Skin epidermis (tissue), 12 donors: ENCODE results near the gene CAPN7.
A peak's percentile ranks its signal among the peaks of the same experiment; 100 is the strongest.

Source experiments
- H3K27ac ChIP-seq, 21 experiments: fragments of 200-600 bp; sonication (generic) in 11 of 21; one replicate each; pipeline ENCODE4 v1.5.0; 2020; ENCODE audit warnings: mild to moderate bottlenecking in 3 of 21, inconsistent platforms in 2 of 21, moderate library complexity in 2 of 21
- H3K4me3 ChIP-seq, 7 experiments: fragments of 200-600 bp; sonication (generic) in 2 of 7; one replicate each; pipeline ENCODE4 v1.5.0; 2020; ENCODE audit warnings: inconsistent platforms in 2 of 7, mild to moderate bottlenecking in 2 of 7, moderate library complexity in 1 of 7

The CAPN7 gene

GRCh38 chr3:15228147-15228546, 22.1 kb downstream of the CAPN7 start:
- Histone ChIP-seq H3K27ac (no peak overlapping the region), H3K4me3 (no peak overlapping the region)

GRCh38 chr3:15229262-15229661, 23.2 kb downstream of the CAPN7 start:
- H3K4me3 ChIP-seq, result no peak overlapping the region
- H3K27ac ChIP-seq, result no peak overlapping the region

GRCh38 chr3:15241341-15241740, 35.3 kb downstream of the CAPN7 start:
- no peak overlapping the region for H3K4me3 ChIP-seq
- no peak overlapping the region for H3K27ac ChIP-seq

- Histone ChIP-seq H3K4me3 (no peak overlapping the region), H3K27ac (no peak overlapping the region)
Measured at GRCh38 chr3:15243822-15244482, 37.9 kb downstream of the CAPN7 start.

- no peak overlapping the region for H3K27ac ChIP-seq
- H3K4me3 ChIP-seq, result no peak overlapping the region
Measured at GRCh38 chr3:15246186-15246585, 40.1 kb downstream of the CAPN7 start.

GRCh38 chr3:15253023-15253697, 47.1 kb downstream of the CAPN7 start:
- no peak overlapping the region for H3K27ac ChIP-seq

GRCh38 chr3:15255215-15255614, 49.2 kb downstream of the CAPN7 start:
- H3K27ac ChIP-seq, result peak overlapping the region in 2 of 21 experiments; percentile 20 to 36
- no peak overlapping the region for H3K4me3 ChIP-seq

More at GRCh38 chr3:15253023-15253697, 47.1 kb downstream of the CAPN7 start:
- H3K4me3 ChIP-seq, result no peak overlapping the region

GRCh38 chr3:15256861-15257341, 50.9 kb downstream of the CAPN7 start:
- Histone ChIP-seq H3K4me3 (no peak overlapping the region), H3K27ac (peak overlapping the region in 6 of 21 experiments; percentile 7 to 57 (median 36))

GRCh38 chr3:15258720-15259119, 52.7 kb downstream of the CAPN7 start:
- no peak overlapping the region for H3K4me3 ChIP-seq
- no peak overlapping the region for H3K27ac ChIP-seq

GRCh38 chr3:15260531-15260930, 54.5 kb downstream of the CAPN7 start:
- peak overlapping the region in 3 of 21 experiments; percentile 1 to 12 (median 8) for H3K27ac ChIP-seq

GRCh38 chr3:15261274-15261673, 55.2 kb downstream of the CAPN7 start:
- peak overlapping the region in 3 of 21 experiments; percentile 1 to 8 (median 5) for H3K27ac ChIP-seq

More at GRCh38 chr3:15260531-15260930, 54.5 kb downstream of the CAPN7 start:
- no peak overlapping the region for H3K4me3 ChIP-seq

GRCh38 chr3:15262021-15262420, 56.0 kb downstream of the CAPN7 start:
- Histone ChIP-seq H3K4me3 (no peak overlapping the region), H3K27ac (peak overlapping the region in 2 of 21 experiments; percentile 8 to 32)

More at GRCh38 chr3:15261274-15261673, 55.2 kb downstream of the CAPN7 start:
- H3K4me3 ChIP-seq, result no peak overlapping the region

- H3K27ac ChIP-seq, result peak overlapping the region in 4 of 21 experiments; percentile 10 to 46 (median 36)
- no peak overlapping the region for H3K4me3 ChIP-seq
Measured at GRCh38 chr3:15263120-15263519, 57.1 kb downstream of the CAPN7 start.

GRCh38 chr3:15263926-15264325, 57.9 kb downstream of the CAPN7 start:
- H3K27ac ChIP-seq, result peak overlapping the region in 6 of 21 experiments; percentile 3 to 46 (median 34)

GRCh38 chr3:15264486-15264885, 58.4 kb downstream of the CAPN7 start:
- no peak overlapping the region for H3K4me3 ChIP-seq
- peak overlapping the region in 5 of 21 experiments; percentile 3 to 46 (median 32) for H3K27ac ChIP-seq

More at GRCh38 chr3:15263926-15264325, 57.9 kb downstream of the CAPN7 start:
- H3K4me3 ChIP-seq, result no peak overlapping the region

- Histone ChIP-seq H3K4me3 (no peak overlapping the region), H3K27ac (peak overlapping the region in 8 of 21 experiments; percentile 1 to 67 (median 43))
Measured at GRCh38 chr3:15265655-15266509, 59.8 kb downstream of the CAPN7 start.

- Histone ChIP-seq H3K4me3 (no peak overlapping the region), H3K27ac (peak overlapping the region in 8 of 21 experiments; percentile 1 to 67 (median 43))
Measured at GRCh38 chr3:15266510-15267376, 60.7 kb downstream of the CAPN7 start.

- H3K27ac ChIP-seq, result peak overlapping the region in 4 of 21 experiments; percentile 10 to 83 (median 34)
- H3K4me3 ChIP-seq, result no peak overlapping the region
Measured at GRCh38 chr3:15267502-15267901, 61.5 kb downstream of the CAPN7 start.
